ENCODE measurements around the gene SPATA45.
"Not testable (repeated sequence)": the region's sequence is repeated elsewhere in the genome, so short reads cannot be mapped to it uniquely, and the experiment has no call there.

SPATA45 gene

DNA sequence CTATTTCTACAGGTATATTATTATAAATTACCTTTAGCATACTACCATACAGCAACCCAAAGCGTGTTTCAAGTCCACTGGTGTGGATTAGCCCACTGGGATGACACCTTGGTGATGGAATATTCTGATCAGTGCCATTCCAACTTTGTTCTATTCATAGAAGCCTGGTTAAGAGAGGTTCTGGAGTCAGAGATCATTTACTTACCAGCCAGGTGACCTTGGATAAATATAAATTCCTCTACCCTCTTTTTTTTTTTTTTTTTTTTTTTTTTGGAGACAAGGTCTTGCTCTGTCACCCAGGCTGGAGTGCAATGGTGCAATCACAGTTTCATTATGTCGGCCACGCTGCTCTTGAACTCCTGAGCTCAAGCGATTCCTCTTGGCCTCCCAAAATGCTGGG is at the start of gene SPATA45:
TSS of gene SPATA45 (minus strand) at position 101 of the 400 bp plus-strand sequence. CDS start 11,500 bp downstream, outside the sequence.
- DNase-seq = no peak

- no peak for DNase-seq
Measured at GRCh38 chr1:212892108-212892507, 44.7 kb upstream of the SPATA45 start.

GRCh38 chr1:212884592-212884991 is 37.1 kb upstream of the SPATA45 start:
- DNase-seq = no peak

- DNase-seq = no peak
Measured at GRCh38 chr1:212879947-212880690, 32.7 kb upstream of the SPATA45 start.

- DNase-seq = no peak
Measured at GRCh38 chr1:212878418-212878817, 31.0 kb upstream of the SPATA45 start.

DNA sequence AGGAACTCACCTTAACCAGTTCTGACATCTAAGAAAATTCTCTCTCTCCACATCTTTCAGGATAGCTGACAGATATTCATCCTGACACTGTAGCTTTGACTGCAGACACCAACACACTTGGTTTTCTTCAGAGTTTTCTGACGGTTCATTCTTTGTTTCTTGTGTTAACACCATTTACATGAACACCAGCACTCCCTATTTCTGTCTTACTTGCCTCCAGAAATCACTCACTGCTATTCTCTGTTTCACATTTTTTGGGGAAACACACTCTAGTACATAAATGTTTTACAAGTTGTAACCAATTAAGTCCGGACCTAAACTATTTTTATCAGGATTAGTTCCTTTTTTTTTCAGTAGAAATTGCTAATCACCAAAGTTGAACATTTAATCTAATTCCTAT is 26.1 kb upstream of the SPATA45 start:
- DNase-seq = no peak

GRCh38 chr1:212871976-212872375 is 24.5 kb upstream of the SPATA45 start:
- no peak for DNase-seq

DNA sequence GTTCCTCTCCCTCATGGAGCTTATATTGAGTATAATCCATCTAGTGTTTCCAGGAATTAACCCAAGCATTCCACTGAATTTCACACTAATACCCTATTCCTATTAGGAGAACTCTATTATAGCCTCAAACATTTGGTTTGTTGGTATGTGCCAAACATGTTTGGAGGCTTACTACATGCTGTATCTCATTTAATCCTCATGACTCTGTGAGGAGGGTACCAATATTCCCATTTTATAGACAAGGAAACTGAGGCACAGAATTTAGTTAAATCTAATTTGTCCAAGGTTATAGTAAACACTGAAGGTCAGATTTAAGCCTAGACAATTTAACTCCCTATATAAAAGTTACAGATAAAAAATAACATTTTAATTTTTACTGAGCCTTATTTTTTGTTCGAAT is 19.7 kb upstream of the SPATA45 start:
- no peak for DNase-seq

- no peak for DNase-seq
Measured at GRCh38 chr1:212864201-212864600, 16.8 kb upstream of the SPATA45 start.

GRCh38 chr1:212863345-212863744 is 15.9 kb upstream of the SPATA45 start:
- DNase-seq = not testable (repeated sequence)

DNA sequence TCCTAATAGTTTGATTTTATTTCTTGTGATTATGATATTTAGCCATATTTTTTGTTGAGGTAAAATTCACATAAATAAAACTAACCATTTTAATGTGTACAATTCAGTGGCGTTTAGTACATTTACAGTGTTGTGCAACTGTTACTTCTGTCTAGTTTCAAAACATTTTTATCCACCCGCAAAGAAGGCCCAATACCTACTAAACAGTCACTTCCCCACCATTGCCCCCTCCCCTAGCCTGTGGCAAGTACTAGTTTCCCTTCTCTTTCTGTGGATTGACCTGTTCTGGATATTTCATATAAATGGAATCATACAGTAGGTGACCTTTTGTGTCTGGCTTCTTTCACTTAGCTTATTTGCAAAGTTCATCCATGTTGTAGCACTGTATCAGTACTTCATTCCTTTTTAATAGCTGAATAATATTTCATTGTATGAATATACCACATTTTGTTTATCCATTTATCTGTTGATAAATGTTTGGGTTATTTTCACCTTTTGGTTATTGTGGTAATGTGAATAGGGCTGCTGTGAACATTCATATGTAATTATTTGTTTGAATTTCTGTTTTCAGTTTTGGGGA is 14.8 kb upstream of the SPATA45 start:
- no peak for DNase-seq

DNA sequence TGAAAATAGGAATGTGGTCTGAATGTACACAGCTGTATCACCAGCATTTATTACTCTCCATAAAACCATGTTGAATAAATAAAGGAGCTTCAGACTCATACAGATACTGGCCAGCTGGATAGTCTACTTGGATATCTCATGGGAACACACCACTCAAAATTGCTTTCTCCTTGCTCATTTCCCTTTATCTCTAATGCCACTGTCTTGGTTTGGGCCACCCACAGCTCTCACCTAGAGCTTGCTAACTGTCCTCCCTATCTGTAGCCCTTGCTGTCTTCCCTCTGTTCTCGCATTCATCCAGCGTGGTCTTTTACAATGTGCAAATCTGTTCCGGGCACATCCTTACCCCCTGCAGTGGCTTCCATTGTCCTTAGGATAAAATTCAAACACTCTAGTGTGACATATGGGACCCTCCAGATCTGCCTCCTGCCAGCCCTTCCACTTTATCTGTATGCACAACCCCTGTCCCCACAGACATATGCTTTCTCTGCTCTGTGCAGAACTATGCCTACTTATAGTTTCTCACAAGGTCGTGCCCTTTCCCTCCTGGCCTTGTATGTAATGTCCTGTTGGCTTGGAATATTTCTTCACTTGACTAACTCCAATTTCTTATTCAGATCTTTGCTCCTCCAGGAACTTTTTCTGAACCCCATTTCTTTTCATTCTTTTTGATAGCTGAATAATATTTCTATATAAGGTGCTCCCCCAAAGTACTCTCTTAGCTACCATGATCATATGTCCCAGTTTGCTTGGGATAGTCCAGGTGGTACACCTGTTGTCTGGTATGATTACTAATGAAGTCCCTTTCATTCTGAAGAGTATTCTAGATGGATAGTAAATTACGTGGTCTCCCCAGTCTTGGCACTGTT is 13.5 kb upstream of the SPATA45 start:
- no peak for DNase-seq

- peak; percentile 38 for DNase-seq
Measured at GRCh38 chr1:212858461-212859265, 11.2 kb upstream of the SPATA45 start.

GRCh38 chr1:212857992-212858460 is 10.6 kb upstream of the SPATA45 start, which contains the start of gene FLVCR1:
TSS of gene FLVCR1 (plus strand) at chr1:212858275. CDS start at chr1:212858453, 178 bp downstream.
- peak; percentile 88 for DNase-seq

DNA sequence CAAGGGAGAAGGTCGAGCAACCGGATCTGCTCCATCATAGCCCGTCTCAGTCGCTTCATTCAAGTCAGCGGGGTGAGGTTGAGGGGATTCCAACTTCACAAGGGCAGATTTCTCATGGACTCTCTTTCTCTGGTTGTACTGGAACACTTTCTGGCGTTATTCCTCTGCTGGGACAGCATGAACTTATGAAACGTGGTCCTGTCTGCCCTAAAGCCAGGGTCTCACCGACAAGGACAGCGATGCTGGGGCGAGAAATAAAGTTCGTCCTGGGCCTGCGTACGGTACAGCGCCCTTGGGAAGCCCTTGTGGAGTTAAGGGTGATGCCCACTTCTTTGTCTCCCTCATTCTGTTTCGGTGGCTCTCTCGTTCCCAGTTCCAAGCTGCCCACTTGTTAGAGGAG is 9.3 kb upstream of the SPATA45 start:
- DNase-seq = no peak

DNA sequence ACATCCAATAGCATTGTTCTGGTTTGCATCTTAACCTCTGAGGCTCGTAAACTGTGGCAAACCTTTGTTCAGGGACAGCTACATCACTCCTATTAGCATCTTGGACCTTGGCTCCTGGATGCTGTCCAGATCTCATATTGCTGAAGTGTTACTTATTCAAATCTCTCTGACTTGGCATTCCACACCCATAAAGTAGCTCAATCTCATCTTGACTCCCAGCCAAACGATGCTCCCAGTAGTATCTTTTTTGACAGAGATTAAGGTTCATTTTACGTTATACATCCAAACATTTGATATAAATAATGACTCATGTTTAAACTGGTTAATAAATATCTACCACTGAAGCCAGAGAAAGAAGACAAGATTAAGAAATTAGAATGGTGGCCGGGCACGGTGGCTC is 6.2 kb upstream of the SPATA45 start:
- DNase-seq = no peak

DNA sequence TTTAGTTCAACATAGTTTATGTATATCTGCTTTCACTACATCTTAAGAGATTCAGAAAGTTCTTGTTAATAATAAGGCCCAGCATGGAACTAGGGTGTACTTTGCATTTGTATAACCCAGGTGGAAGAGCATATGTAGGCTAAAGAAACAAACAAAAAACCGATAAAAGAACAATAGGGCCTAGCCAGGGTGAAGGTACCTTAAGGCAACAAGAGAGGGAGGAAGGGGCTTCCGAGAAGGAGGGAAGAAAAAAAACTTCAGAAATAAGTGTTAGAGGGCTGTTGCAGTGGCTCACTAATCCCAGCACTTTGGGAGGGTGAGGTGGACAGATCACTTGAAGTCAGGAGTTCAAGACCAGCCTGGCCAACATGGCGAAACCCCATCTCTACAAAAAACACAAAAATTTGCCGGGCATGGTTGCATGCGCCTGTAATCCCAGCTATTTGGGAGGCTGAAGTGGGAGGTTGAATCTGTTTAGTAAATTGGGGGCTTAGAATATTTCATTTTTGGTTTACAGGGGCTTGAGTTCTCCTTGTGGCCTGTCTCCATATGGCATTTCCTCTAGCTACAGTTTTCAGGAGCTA is 4.7 kb upstream of the SPATA45 start:
- DNase-seq = no peak

DNA sequence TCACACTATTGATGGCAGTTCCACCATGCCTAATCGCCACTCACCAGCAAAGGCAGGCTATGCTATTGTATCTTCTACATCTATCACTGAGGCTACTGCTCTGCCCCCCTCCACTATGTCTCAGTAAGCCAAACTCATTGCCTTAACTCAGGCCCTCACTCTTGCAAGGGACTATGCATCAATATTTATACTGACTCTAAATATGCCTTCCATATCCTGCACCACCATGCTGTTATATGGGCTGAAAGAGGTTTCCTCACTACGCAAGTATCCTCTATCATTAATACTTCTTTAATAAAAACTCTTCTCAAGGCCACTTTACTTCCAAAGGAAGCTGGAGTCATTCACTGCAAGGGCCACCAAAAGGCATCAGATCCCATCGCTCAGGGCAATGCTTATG is 2.9 kb downstream of the SPATA45 start:
- DNase-seq = not testable (repeated sequence)

- no peak for DNase-seq
Measured at GRCh38 chr1:212838145-212838544, 9.3 kb downstream of the SPATA45 start.

- DNase-seq = not testable (repeated sequence)
Measured at GRCh38 chr1:212833211-212834207, 13.9 kb downstream of the SPATA45 start.

DNA sequence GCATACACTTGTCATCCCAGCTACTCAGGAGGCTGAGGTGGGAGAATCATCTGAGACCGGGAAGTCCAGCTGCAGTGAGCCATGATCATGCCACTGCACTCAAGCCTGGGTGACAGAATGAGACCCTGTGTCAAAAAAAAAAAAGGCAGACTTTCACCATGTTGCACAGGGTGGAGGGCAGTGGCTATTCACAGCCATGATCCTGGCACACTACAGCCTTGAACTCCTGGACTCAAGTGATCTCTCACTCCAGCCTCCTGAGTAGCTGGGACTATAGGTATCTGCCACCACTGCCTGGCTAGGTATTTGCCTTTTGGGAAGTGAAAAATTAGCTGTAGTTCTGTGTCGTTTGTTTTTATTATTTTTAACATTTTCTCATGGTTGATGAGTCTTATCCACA is 19.1 kb downstream of the SPATA45 start:
- no peak for DNase-seq

All from activated T-cell treated with anti-CD3 and anti-CD28 coated beads, Interleukin-2, amount 50 U/mL, for 1 hour (primary cell).